ENCODE measurements around the gene LGALS7. TPM values are rescaled to one million over a fixed set of nuclear protein-coding genes. Genes with fewer than 3 reads are reported as not detected.

Gene LGALS7
- total and polyA plus RNA-seq, 2 of the 13 experiments (the other 11 are each of a cell fraction or from before 2014, with no cell fraction given) = 0.73 TPM; not detected in 1

DNA sequence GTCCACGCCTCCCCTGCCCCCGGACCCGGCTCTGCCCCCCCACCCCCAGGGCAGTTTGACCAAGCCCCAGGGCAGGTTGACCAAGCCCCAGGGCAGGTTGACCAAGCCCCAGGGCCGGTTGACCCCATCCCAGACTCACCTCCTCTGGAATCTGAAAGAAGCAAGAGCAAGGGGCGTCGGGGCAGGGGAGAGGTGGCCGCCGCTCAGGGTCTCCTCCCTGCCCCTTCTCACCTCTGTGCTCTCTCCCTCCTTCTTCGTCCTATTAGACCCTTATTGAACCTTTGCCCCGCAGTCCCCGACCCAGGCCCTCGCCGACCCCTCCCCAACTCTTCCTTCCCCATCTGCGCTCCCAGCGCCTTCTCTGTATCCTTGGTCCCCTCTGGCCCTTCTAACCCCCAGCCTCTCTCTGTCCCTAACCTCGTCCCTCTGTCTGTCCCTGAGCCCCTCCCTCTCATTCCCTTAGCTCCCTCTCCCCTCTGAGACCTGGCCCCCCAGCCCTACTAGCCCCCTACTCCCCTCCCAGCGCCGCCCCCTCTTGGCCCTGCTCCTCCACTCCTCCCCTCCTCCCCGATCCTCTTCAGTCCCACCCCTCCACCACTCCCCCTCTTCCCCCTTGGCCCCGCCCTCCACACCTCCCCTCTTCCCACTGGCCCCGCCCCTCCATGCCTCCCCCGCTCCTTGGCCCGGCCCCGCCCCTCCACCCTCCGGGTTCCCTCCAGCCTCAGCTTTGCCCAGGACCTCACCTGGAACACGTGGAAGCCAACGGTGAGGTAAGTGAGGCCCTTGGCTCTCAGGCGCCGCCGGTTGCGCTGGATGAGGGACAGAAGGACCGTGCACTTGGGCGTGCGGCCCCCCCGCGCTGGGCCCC is 36.7 kb downstream of the LGALS7 start:
- no TSS peak for BruUV-seq (replicated peaks)
- intact Hi-C loops (cut with micrococcal nuclease; ENCODE audit: unreplicated experiment) (no loop called here), in situ Hi-C loops (cut with HindIII; ENCODE audit: extremely low pct_ligation_motif_present, low pct_unique_long_range_greater_than_20kb) (loop anchor here (25.0 kb wide), 1 partner anchor 176 kb away; the partner anchor contains the start of gene CCER2)
- peak; percentile 1 for ATAC-seq
- Histone ChIP-seq H3K9me3 (ENCODE audit: low read length) (no peaks in the 10 kb centered on the region), H4K20me1 (ENCODE audit: insufficient read depth, low read length) (no peaks in the 10 kb centered on the region), H3K4me2 (ENCODE audit: low read depth, low read length) (peak overlapping the region; percentile 57), H3K36me3 (replicated peaks in 1 of 2; ENCODE audit: control insufficient read depth in 1 of 2, insufficient read depth in 2 of 2, low read length in 2 of 2) (0 out of 5 replicates have a peak, but pooled peaks cover 0 to 1% of the 10 kb centered on the region in 2 experiments), H2AFZ (ENCODE audit: low read length) (no peak overlapping the region), H3K4me3 (replicated peaks in 1 of 3; ENCODE audit: insufficient read depth in 1 of 3, low read depth in 2 of 3, low read length in 3 of 3) (peak overlapping the region; percentile 34 to 63 (median 50); a peak in 5 of 6 replicates), H3K79me2 (ENCODE audit: insufficient read depth, low read length) (no peaks in the 10 kb centered on the region), H3K27ac (ENCODE audit: extremely low read length, insufficient read depth, low read length) (peak overlapping the region; percentile 30), H3K27me3 (ENCODE audit: control insufficient read depth in 1 of 2, insufficient read depth in 2 of 2, low read length in 2 of 2) (no peaks in the 10 kb centered on the region), H3K9ac (ENCODE audit: insufficient read depth, low read depth, low read length) (peak overlapping the region; percentile 56; the same call in 1 of the 2 replicates), H3K4me1 (ENCODE audit: insufficient read depth, low read length) (peaks cover 51% of the 10 kb centered on the region)
- ChIA-PET CTCF (ENCODE audit: low intra/inter-chr PET ratio, low total read pairs) (no interaction called here), POLR2A (interaction anchor here (0.6 to 1.2 kb wide), 4 partner anchors 27 to 112 kb away, joined by 3 to 5 read pairs (median 3); partner anchors contain the start of gene ECH1)
- no peak for FAIRE-seq
- WGBS (ENCODE audit: low lambda C conversion rate) = 46% methylated on average over 34 of the region's 36 CpGs
- no peak for DNase-seq (ENCODE audit: low spot score)
- TF ChIP-seq, protein P1, sequence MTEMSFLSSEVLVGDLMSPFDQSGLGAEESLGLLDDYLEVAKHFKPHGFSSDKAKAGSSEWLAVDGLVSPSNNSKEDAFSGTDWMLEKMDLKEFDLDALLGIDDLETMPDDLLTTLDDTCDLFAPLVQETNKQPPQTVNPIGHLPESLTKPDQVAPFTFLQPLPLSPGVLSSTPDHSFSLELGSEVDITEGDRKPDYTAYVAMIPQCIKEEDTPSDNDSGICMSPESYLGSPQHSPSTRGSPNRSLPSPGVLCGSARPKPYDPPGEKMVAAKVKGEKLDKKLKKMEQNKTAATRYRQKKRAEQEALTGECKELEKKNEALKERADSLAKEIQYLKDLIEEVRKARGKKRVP (CRISPR knock-in tag; IDR thresholded peaks at IDR 0.05) = no peak
- TF ChIP-seq SP140L (CRISPR knock-in tag; IDR thresholded peaks at IDR 0.05; ENCODE audit: borderline replicate concordance) = no peak
- 0 out of 2 replicates have a peak, but pooled peaks have one; percentile 11 for TF ChIP-seq GABPB1 (CRISPR knock-in tag; IDR thresholded peaks at IDR 0.05)
- TF ChIP-seq, protein P2, sequence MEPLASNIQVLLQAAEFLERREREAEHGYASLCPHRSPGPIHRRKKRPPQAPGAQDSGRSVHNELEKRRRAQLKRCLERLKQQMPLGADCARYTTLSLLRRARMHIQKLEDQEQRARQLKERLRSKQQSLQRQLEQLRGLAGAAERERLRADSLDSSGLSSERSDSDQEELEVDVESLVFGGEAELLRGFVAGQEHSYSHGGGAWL (CRISPR knock-in tag; IDR thresholded peaks at IDR 0.05) = no peak
- no peak for TF ChIP-seq HCFC1 (IDR thresholded peaks at IDR 0.05; ENCODE audit: low read depth, low read length)
- TF ChIP-seq, protein P3, sequence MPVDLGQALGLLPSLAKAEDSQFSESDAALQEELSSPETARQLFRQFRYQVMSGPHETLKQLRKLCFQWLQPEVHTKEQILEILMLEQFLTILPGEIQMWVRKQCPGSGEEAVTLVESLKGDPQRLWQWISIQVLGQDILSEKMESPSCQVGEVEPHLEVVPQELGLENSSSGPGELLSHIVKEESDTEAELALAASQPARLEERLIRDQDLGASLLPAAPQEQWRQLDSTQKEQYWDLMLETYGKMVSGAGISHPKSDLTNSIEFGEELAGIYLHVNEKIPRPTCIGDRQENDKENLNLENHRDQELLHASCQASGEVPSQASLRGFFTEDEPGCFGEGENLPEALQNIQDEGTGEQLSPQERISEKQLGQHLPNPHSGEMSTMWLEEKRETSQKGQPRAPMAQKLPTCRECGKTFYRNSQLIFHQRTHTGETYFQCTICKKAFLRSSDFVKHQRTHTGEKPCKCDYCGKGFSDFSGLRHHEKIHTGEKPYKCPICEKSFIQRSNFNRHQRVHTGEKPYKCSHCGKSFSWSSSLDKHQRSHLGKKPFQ (CRISPR knock-in tag; IDR thresholded peaks at IDR 0.05; ENCODE audit: insufficient replicate concordance) = no peak
- no peak for TF ChIP-seq SRF (IDR thresholded peaks at IDR 0.05; ENCODE audit: low read depth, low read length)
- TF ChIP-seq ZNF292 (CRISPR knock-in tag; IDR thresholded peaks at IDR 0.05; ENCODE audit: borderline replicate concordance, low read depth) = no peak
- TF ChIP-seq ZIK1 (CRISPR knock-in tag; IDR thresholded peaks at IDR 0.05; ENCODE audit: borderline replicate concordance, low read depth) = 0 out of 2 replicates have a peak, but pooled peaks have one; percentile 22
- TF ChIP-seq CCDC6 (CRISPR knock-in tag; IDR thresholded peaks at IDR 0.05) = no peak
- TF ChIP-seq, protein P4, sequence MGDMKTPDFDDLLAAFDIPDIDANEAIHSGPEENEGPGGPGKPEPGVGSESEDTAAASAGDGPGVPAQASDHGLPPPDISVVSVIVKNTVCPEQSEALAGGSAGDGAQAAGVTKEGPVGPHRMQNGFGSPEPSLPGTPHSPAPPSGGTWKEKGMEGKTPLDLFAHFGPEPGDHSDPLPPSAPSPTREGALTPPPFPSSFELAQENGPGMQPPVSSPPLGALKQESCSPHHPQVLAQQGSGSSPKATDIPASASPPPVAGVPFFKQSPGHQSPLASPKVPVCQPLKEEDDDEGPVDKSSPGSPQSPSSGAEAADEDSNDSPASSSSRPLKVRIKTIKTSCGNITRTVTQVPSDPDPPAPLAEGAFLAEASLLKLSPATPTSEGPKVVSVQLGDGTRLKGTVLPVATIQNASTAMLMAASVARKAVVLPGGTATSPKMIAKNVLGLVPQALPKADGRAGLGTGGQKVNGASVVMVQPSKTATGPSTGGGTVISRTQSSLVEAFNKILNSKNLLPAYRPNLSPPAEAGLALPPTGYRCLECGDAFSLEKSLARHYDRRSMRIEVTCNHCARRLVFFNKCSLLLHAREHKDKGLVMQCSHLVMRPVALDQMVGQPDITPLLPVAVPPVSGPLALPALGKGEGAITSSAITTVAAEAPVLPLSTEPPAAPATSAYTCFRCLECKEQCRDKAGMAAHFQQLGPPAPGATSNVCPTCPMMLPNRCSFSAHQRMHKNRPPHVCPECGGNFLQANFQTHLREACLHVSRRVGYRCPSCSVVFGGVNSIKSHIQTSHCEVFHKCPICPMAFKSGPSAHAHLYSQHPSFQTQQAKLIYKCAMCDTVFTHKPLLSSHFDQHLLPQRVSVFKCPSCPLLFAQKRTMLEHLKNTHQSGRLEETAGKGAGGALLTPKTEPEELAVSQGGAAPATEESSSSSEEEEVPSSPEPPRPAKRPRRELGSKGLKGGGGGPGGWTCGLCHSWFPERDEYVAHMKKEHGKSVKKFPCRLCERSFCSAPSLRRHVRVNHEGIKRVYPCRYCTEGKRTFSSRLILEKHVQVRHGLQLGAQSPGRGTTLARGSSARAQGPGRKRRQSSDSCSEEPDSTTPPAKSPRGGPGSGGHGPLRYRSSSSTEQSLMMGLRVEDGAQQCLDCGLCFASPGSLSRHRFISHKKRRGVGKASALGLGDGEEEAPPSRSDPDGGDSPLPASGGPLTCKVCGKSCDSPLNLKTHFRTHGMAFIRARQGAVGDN (CRISPR knock-in tag; IDR thresholded peaks at IDR 0.05) = peak; percentile 70; the same call in 1 of the 2 replicates
- TF ChIP-seq ZFX (CRISPR knock-in tag; IDR thresholded peaks at IDR 0.05; ENCODE audit: low read depth) = peak; percentile 13; the same call in 1 of the 2 replicates
- TF ChIP-seq, protein P5, sequence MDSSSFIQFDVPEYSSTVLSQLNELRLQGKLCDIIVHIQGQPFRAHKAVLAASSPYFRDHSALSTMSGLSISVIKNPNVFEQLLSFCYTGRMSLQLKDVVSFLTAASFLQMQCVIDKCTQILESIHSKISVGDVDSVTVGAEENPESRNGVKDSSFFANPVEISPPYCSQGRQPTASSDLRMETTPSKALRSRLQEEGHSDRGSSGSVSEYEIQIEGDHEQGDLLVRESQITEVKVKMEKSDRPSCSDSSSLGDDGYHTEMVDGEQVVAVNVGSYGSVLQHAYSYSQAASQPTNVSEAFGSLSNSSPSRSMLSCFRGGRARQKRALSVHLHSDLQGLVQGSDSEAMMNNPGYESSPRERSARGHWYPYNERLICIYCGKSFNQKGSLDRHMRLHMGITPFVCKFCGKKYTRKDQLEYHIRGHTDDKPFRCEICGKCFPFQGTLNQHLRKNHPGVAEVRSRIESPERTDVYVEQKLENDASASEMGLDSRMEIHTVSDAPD (CRISPR knock-in tag; IDR thresholded peaks at IDR 0.05) = no peak

All from HepG2 (cell line).